Kidney capillary endothelial cell (primary cell): ENCODE data around the gene LCE4A.
"Not testable (repeated sequence)": the region's sequence is repeated elsewhere in the genome, so short reads cannot be mapped to it uniquely, and the experiment has no call there.

ENCODE experiments used
- DNase-seq: peaks from one replicate; pipeline ENCODE4 v3.0.0-alpha.2; 2018; ENCODE audit warnings: low spot score

Gene LCE4A

GRCh38 chr1:152707860-152708259 is at the start of gene LCE4A:
Gene LCE4A, plus strand, starts transcription at chr1:152708160. Its CDS starts 916 bp downstream, at chr1:152709076.
- DNase-seq, result no peak

- no peak for DNase-seq
These were observed 49.3 kb upstream of the LCE4A start for GRCh38 chr1:152658649-152659048.

GRCh38 chr1:152663098-152663497 is 44.9 kb upstream of the LCE4A start, which contains the start of gene LCE2D:
Gene LCE2D, plus strand, starts transcription at chr1:152663380. Its CDS starts 726 bp downstream, at chr1:152664106.
- DNase-seq, result no peak

- not testable (repeated sequence) for DNase-seq
These were observed 41.8 kb upstream of the LCE4A start for GRCh38 chr1:152666171-152666570.

- DNase-seq, result no peak
These were observed 40.3 kb upstream of the LCE4A start for GRCh38 chr1:152667648-152668047.

GRCh38 chr1:152673016-152673415 is 34.9 kb upstream of the LCE4A start:
- DNase-seq, result no peak

- DNase-seq, result not testable (repeated sequence)
These were observed 33.0 kb upstream of the LCE4A start, which contains the start of gene LCE2C for GRCh38 chr1:152674983-152675382. Gene LCE2C, plus strand, starts transcription at chr1:152675279. Its CDS starts 737 bp downstream, at chr1:152676016.

GRCh38 chr1:152679459-152679858 is 28.5 kb upstream of the LCE4A start:
- no peak for DNase-seq

GRCh38 chr1:152681616-152682015 is 26.3 kb upstream of the LCE4A start:
- no peak for DNase-seq

GRCh38 chr1:152683846-152684245 is 24.1 kb upstream of the LCE4A start:
- no peak for DNase-seq

- DNase-seq, result not testable (repeated sequence)
These were observed 22.1 kb upstream of the LCE4A start, which contains the start of gene LCE2B for GRCh38 chr1:152685823-152686222. Gene LCE2B, plus strand, starts transcription at chr1:152686123. Its CDS starts 721 bp downstream, at chr1:152686844.

GRCh38 chr1:152697701-152698600 is 10.0 kb upstream of the LCE4A start, which contains the start of gene LCE2A:
Gene LCE2A, plus strand, starts transcription at chr1:152698345. Its CDS starts 557 bp downstream, at chr1:152698902.
- no peak for DNase-seq

- no peak for DNase-seq
These were observed 8.2 kb upstream of the LCE4A start for GRCh38 chr1:152699746-152700145.

- DNase-seq, result no peak
These were observed 10.3 kb downstream of the LCE4A start for GRCh38 chr1:152718238-152718637.

- no peak for DNase-seq
These were observed 17.3 kb downstream of the LCE4A start for GRCh38 chr1:152725261-152725660.

- DNase-seq, result no peak
These were observed 21.0 kb downstream of the LCE4A start for GRCh38 chr1:152728986-152729385.

- no peak for DNase-seq
These were observed 27.7 kb downstream of the LCE4A start for GRCh38 chr1:152735648-152736047.

GRCh38 chr1:152737997-152738396 is 30.0 kb downstream of the LCE4A start:
- no peak for DNase-seq

- no peak for DNase-seq
These were observed 31.9 kb downstream of the LCE4A start for GRCh38 chr1:152739841-152740240.

GRCh38 chr1:152741656-152742055 is 33.7 kb downstream of the LCE4A start:
- no peak for DNase-seq

- no peak for DNase-seq
These were observed 35.6 kb downstream of the LCE4A start for GRCh38 chr1:152743371-152744145.

- DNase-seq, result no peak
These were observed 37.3 kb downstream of the LCE4A start for GRCh38 chr1:152745289-152745704.
